GM12874 (cell line): Measurements from ENCODE around the gene ZNF546.

Experiments
- TF ChIP-seq, protein P1 (sequence below): IDR thresholded peaks from 2 replicates; pipeline ENCODE4 v1.5.1; 2011; ENCODE audit warnings: low read depth, mild to moderate bottlenecking, control low read depth, low read length, moderate library complexity; ENCODE audit not compliant: insufficient read depth

The ZNF546 gene

DNA sequence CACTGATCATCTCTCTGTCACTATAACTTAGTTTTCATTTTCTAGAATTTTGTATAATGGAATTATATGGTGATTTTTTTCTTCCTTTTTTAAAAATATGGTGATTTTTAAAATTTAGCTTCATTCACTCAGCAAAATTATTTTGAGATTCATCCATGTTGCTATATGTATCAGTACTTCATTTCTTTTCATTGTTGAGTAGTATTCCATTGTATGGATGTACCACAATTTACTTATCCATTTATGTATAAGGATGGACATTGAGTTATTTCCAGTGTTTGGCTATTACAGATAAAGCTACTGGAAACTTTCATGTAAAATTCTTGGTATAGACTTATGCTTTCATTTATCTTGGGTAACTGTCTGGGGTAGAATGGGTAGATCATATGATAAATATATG lies 12.8 kb downstream of the ZNF546 start:
- TF ChIP-seq, protein P1, sequence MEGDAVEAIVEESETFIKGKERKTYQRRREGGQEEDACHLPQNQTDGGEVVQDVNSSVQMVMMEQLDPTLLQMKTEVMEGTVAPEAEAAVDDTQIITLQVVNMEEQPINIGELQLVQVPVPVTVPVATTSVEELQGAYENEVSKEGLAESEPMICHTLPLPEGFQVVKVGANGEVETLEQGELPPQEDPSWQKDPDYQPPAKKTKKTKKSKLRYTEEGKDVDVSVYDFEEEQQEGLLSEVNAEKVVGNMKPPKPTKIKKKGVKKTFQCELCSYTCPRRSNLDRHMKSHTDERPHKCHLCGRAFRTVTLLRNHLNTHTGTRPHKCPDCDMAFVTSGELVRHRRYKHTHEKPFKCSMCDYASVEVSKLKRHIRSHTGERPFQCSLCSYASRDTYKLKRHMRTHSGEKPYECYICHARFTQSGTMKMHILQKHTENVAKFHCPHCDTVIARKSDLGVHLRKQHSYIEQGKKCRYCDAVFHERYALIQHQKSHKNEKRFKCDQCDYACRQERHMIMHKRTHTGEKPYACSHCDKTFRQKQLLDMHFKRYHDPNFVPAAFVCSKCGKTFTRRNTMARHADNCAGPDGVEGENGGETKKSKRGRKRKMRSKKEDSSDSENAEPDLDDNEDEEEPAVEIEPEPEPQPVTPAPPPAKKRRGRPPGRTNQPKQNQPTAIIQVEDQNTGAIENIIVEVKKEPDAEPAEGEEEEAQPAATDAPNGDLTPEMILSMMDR, result no peak

DNA sequence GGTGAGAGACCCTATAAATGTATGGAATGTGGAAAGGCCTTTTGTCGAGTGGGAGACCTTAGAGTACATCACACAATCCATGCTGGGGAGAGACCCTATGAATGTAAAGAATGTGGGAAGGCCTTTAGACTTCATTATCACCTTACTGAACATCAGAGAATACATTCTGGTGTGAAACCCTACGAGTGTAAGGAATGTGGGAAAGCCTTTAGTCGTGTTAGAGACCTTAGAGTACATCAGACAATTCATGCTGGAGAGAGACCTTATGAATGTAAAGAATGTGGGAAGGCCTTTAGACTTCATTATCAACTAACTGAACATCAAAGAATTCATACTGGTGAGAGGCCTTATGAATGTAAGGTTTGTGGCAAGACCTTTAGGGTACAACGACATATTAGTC lies 17.1 kb downstream of the ZNF546 start:
- TF ChIP-seq, protein P1, result no peak

DNA sequence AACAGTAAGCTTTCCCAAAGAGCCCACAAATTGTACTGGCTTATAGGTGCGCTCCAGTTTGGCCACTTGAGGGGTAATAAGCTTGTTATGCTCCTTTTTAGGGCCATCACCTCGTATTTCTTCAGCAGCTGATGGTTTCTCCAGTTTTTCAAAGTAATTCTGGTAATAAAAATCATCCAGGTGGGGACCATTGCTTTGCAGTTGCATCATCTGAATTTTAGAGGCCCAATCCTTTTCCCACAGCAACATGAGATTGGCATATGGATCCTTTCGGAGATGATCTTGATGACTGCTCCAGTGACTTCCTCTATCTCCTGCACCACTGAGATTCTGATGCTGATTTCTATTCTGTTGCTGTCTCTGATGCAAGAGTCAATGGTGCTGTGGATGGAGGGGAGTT lies 27.1 kb downstream of the ZNF546 start:
- TF ChIP-seq, protein P1, result no peak

DNA sequence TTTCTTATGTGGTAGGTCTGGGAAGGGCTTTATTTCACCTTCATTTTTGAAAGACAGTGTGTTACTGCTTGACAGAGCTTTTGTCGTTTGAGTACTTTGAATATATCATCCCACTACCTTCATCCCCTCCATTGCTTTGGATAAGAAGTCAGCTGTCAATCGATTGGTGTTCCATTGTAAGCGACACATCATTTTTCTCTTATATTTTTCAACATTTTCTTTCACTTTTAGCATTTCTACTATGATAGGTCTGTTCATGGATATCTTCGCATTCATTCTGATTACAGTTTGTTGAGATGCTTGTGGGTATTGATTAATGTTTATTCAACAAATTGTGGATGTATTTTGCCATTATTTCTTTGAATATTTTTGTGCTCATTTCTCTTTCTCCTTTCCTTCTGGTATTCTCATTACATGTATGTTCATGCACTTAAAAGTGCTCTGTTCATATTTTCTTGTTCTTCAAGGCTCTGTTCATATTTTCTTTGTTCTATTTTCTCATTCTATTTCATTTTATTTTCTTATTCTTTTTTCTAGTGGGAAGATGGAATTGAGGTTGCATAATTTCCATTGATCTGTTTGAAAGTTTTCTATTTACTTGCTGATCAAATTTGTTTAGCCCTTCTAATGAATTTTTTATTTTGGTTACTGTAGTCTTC lies 29.2 kb downstream of the ZNF546 start:
- TF ChIP-seq, protein P1, result no peak

DNA sequence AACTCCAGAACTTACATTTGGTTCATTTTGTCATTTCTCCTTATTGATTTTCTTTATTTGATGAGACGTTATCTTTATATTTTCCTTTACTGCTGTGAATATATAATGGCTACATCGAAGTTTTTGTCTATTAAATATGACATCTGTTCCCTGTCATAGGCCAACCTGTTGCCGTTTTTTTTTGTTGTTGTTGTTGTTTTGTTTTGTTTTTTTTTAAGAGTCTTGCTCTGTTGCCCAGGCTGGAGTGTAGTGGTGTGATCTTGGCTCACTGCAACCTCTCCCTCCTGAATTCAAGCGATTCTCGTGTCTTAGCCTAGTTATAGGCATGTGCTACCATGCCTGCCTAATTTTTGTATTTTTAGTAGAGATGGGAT lies 29.7 kb downstream of the ZNF546 start:
- TF ChIP-seq, protein P1, result no peak

DNA sequence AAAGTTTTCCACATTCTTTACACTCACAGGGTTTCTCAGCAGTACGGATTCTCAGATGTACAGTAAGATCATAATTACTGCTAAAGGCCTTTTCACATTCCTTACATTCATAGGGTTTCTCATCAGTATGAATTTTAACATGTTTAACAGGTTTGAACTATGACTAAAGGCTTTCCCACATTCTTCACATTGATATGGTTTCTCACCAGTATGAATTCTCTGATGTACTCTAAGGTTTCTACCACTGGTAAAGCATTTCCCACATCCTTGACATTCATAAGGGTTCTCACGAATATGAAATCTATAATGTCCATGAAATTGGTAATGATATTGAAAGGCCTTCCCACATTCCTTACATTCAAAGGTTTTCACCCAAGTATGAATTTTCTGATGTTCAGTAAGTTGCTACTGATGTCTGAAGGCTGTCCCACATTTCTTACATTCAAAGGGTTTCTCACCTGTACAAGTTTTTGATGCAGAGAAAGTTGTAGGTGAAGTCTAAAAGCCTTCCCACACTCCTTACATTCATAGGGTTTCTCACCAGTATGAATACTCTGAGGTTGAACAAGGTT lies 37.2 kb downstream of the ZNF546 start:
- TF ChIP-seq, protein P1, result no peak

DNA sequence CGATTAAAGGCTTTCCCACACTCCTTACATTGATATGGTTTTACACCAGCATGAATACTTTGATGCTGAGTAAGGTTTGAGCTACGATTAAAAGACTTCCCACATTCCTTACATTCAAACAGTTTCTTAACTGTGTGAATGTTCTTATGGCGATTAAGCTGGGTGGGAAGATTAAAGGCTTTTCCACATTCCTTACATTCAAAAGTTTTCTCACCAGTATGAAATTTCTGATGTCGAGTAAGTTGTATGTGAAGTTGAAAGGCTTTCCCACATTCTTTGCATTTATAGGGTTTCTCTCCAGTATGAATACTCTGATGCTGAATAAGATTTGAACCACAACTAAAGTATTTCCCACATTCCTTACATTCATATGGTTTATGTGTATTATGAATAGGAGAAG lies 39.1 kb downstream of the ZNF546 start:
- TF ChIP-seq, protein P1, result no peak
